GM03348 (cell line): ENCODE results near the gene GPC6.
"Not testable (repeated sequence)": the region's sequence is repeated elsewhere in the genome, so short reads cannot be mapped to it uniquely, and the experiment has no call there.

ENCODE experiments used
- DNase-seq: peaks from one replicate; pipeline ENCODE4 v3.0.0; 2012; ENCODE audit warnings: low spot score

GPC6 gene

DNA sequence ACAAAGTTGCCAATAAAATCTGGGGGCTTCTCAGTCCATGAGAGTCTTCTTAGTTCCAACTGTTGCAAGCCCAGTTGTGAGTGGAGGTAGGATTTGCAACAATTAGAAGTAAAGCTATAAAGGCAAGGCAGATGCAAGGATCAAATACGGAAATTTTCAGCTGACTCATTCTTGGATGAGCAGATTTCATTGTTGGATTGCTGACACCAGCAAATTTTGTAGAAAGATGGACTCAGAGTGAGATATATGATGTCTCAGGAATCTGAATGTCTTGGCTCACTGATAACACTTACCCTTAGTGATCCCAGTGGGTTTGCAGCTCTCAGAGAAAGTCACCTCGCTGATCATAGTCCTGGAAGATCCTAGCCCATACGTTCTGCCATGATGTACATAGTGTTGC, 209.0 kb downstream of the GPC6 start:
- no peak for DNase-seq

DNA sequence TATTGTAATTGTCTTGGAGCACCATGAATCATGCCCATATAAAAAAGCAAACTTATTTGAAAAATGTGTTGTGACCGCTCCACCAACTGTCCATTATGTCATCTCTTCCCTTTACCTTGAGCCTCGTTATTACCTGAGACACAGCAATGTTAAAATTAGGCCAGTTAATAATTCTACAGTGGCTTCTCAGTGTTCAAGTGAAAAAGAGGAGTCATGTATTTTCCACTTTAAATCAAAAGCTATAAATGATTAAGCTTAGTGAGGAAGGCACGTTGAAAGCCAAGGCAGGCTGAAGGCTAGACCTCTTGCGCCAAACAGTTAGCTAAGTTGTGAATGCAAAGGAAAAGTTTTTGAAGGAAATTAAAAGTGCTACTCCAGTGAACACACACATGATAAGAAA, 210.5 kb downstream of the GPC6 start:
- DNase-seq, result no peak

DNA sequence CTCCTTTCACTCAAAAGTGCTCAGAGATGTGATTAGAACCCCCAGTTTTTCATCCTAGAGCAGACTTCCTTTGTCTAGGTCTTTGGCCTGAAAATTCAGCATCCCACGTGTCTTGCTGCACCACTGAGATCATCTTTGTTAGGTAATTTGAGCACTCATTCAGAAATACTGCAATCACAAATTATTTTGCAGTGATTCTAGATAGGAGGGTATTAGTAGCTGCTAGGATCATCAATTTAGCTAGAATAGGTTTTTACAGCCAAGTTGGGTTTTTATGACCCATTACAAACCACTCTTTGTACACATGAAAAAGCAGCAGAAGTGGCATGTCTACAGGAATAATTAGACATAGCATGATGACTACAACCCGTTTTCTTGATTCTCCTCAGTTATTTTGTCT, 219.6 kb downstream of the GPC6 start:
- DNase-seq, result no peak

DNA sequence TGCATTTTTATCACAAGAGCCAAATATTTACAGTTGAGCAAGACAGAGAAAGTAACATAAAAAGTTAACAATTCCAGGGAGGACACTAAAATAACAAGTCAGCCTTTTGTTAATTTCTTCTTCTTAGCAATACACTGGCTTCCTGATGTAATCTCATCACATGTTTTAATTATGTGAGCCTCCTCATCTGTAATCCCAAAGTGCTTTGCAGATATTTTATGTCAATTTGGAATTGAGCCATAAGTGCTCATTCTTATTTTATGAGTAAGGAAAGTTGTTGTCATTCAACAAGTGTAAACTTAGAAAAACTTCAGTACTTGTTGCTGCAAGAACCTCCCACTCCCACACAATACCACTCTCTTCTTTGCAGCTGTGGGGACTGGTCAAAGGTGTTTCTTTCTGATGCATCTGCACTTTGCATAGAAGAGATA, 223.6 kb downstream of the GPC6 start:
- DNase-seq, result peak; percentile 39

DNA sequence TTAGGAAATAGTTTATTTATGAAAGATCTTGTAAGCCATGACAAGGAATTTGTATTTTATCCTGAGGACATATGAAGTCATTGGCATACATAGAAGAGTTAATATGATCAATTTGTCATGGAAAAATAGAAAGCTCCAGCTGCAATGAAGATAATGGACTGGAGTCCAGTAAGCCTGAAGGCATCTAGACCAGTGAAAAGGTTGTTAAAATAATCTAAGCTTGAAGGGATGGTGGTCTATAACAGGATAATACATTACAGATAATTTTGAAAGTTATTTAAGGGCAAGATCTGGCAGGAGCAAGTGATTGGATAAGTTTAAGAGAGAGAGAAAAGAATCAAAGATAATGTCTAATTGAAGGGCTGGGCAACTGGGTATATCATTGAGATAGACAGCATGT, 224.2 kb downstream of the GPC6 start:
- DNase-seq, result no peak

DNA sequence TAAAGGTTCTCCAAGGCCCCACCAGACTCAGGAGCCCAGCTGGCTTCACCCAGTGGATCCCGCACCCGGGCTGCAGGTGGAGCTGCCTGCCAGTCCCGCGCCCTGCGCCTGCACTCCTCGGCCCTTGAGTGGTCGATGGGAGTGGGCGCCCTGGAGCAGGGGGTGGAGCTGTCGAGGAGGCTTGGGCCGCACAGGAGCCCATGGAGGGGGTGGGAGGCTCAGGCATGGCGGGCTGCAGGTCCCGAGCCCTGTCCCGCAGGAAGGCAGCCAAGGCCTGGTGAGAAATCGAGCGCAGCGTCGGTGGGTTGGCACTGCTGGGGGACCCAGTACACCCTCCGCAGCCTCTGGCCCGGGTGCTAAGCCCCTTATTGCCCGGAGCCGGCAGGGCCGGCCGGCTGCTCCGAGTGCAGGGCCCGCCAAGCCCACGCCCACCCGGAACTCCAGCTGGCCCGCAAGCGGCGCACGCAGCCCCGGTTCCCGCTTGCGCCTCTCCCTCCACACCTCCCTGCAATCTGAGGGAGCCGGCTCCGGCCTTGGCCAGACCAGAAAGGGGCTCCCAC, 228.1 kb downstream of the GPC6 start:
- not testable (repeated sequence) for DNase-seq

DNA sequence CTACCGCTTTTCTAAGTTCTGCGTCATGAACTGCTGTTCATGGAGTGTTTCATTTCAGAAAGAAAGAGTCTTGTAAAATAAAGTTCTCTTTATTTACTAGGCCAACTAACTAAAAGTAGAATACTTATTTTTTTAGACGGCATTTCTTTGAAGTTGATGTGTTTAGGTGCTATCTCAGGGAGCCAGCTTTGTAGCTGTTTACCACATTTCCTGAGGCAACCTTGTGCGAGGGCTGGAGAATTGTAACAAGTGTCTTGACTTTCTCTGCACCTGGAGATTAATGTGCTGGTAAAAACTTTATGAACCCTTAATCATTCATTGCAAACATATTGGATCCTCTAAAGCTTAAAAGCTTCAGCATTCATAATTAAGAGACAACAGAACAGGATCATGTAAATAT, 229.3 kb downstream of the GPC6 start:
- DNase-seq, result no peak

DNA sequence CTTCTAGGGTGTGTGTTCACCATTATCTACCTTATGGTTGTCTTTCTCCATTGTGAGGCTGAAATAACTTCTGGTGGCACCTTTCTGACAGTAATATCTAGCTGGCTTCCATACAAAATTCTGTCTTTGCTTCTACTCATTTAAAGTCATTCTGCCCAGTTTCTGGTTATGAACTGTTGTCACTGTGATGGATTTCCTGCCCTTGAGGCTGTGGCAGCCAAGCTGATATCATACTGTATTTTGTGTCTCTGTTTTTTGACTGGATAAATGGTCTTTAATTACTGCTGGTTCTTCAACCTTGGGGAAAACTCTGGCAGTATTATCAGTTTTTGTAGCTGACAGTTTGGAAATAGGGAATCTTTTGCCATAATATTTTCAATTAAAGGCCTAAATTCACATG, 233.4 kb downstream of the GPC6 start:
- DNase-seq, result no peak

DNA sequence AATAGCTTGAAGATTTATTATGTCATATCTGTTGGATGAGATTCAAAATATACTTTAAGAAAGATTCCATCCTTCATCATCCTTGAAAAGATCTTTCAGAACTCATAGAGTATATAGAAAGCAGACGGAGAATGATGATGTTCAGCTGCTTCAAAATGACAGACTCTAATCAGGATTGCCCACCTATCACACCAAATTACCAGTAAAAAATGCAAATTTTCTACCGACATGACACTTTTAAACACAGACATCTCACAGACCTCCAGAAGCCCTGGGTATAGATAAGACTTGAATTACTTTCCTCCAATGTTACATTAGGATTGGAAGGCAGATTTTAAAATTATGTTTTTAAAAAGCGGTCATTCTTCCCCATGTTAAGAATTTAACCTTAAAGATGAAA, 235.5 kb downstream of the GPC6 start:
- no peak for DNase-seq

DNA sequence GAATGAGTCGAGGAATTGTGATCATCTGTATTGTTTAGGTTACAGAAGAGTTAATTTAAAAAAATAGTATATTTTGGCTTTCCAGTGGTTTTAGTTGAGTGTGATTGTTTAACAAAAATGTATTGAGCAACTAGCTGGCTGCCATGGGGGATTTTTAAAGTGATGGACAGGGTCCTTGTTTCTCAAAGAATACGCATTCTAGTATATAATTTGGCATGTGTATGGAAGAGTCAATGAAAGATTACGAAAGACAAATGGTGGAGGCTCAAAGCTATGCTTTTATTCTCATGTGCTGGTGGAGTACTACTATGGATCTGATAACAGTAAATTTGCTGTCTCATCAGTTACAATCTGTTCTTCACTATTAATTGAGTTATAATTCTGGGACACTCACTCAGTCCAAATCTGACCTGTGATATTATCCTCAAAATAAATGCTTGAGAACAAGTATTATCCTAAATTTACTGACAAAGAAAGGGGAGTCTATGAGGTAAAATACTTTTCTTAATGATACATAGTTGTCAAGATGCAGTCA, 240.0 kb downstream of the GPC6 start:
- no peak for DNase-seq

DNA sequence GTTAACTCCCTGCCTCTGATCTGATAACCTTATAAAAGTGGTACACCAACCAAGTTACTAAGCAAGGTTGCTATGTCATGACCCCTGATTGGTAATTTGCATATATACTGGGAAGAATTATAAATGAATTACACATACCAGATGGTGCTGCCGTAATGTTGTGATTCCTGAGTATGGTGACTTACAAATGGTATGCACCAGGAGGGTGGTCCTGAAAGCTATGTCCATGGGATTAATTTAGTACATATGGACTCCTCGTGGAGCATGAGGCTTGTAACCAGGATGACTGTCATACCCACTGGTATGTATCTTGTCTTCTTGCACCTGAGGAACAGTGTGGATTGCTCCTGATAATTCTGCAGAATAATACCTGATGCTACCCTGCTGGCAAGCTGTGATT, 240.6 kb downstream of the GPC6 start:
- DNase-seq, result no peak

DNA sequence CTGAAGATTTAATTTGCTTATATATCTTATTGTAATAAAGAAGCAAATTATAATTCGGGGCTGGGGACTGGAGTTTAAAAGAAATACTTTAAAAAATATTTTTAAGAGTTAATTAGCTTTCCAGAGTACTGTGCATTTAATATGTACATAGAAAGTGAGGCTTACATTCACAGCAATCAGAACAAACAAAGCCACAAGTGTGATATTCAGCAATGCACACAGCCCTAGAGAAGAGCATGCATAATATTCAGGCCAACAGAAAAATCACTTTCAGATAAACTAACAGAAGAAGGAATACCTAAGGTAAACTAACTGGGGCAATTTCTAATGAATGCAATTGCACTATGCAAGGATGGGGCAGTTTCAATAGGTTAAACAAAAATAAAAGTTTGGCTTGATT, 241.8 kb downstream of the GPC6 start:
- no peak for DNase-seq

DNA sequence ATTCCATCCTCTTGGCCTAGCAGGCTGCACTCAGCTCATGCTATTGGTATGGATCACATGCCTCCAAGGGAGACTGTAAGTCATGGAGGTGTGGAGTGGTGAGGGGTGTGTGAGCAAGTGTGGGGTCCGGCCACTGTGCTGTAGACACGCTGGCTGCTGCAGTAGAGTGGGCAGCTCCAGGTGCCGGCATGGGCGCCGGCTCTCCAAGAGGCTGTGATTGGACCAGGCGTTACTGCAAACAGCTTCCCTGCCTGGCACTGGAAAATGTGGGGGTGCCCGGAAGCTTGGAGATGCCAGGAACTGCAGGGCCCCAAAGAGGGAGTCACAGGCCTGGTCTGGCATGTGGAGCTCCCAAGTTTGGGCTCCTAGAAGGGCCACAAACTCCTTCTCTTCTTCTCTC, 245.7 kb downstream of the GPC6 start:
- no peak for DNase-seq

DNA sequence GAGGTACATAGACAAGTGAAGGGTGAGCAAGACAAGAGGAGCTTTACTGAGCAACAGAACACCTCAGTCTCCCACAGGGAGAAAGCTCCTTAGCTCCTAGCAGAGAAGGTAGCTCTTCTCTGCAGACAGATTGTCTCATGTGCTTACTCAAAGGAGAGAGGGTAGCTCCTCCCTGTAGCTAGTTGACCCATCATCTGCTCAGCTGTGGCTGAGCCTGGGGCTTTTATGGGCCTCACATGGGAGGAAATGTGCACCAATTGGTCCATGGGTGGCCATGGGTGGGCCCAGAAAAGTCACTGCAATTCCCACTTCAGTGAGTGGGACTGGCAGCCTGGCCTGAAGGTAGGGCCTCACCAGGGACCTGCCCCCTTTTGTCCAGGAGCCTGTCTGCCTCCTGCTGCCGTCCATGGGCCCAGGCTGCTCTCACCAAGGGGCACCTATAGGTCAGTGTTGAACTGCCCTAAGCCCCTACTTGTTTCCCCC, 246.2 kb downstream of the GPC6 start:
- DNase-seq, result no peak

DNA sequence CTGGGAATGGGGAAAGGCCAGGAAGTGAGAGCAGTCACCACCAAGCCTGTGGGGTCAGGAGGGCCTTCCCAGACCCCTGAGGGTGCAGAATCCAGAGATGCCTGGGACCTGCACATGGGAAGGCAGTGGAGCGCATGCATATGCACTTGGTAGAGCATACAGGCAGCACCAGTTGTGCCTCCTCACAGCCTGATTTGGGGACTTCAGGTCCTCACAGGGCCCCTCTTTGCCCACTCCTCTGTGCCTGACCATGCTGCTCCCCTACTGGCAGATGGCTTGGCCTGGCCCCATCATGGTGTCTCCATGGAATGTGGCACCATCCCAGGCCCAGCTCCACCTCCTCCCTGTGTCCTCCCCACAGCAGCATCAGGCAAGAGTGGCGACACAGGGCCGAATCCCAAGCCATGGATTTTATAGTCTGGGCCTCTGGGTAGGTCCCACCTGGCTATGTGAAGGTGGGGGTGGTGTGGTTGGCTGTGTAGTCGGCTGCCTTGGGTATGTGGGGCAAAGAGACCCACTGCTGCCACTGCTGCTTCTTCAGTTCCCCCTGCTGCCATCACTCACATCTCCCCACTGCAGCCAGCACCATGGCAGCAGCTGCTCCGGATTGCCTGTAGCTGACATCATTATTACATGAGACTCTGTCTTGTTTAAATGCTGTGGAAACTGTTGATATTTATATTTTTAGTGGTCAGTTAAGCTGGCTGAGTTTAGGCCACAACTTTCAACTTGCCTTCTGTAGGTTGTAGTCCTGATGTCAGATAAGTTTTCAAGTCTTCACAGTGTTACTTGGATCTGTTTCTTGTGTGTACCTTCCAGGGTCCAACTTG, 247.0 kb downstream of the GPC6 start:
- DNase-seq, result no peak

DNA sequence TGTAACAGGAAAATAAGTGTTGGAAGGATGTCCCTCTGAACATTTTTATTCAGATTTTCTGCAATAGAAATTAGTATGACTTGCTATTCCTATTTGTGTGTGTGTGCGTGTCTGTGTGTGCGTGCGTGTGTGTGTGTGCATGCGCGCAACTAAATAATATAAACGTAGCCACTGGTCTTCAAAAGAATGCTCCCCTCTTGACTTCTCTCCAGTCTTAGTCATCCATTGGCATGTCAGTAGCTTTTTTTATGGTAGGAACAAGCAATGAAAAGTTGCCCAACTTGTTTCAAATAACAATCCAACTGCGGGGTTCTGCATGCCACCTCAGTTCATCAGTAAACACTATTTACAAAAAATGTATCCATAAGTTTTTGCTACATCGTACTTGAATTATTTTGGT, 249.6 kb downstream of the GPC6 start:
- DNase-seq, result peak; percentile 37

DNA sequence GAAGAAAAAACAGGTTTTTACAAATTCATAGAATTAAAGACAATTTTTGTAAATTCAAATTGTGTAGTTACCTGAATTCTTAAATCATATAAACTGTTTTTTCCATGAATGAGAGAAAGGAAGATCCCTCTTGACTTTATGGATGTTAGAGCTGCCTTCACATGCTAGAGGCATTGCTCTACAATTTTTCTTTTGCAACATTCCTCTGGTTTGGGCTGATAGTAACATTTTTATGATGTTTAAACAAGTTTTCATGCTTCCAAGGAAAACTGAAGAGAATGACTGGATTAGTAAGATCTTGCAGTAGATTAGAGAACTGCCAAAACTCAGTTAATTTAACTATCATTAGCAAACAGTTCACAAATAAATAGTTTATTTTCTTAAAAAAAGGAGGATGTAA, 250.6 kb downstream of the GPC6 start:
- peak; percentile 36 for DNase-seq

DNA sequence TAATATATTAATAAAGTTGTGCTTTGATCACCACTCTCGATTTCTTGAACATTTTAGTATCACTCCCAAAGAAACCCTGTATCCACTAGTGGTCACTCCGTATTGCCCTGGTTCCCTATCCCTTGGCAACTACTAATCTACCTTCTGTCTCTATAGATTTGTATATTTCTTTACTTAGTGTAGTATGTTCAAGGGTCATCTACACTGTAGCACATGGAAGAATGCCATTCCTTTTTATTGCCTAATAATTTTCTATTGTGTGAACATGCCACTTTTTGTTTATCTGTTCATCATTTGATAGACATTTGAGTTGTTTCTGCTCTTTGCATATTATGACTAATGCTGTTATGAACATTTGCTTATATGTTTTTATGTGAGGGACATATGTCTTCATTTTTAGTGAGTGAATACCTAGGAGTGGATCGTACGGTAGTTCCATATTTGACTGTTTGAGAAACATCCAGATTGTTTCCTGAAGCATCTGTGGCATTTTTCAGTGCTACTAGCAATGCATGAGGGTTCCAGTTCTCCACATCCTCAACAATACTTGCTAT, 254.0 kb downstream of the GPC6 start:
- DNase-seq, result no peak

DNA sequence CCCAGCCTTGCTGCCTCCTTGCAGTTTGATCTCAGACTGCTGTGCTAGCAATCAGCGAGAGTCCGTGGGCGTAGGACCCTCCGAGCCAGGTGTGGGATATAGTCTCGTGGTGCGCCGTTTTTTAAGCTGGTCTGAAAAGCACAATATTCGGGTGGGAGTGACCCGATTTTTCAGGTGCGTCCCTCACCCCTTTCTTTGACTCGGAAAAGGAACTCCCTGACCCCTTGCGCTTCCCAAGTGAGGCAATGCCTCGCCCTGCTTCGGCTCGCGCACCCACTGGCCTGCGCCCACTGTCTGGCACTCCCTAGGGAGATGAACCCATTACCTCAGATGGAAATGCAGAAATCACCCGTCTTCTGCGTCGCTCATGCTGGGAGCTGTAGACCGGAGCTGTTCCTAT, 269.5 kb downstream of the GPC6 start:
- DNase-seq, result not testable (repeated sequence)

DNA sequence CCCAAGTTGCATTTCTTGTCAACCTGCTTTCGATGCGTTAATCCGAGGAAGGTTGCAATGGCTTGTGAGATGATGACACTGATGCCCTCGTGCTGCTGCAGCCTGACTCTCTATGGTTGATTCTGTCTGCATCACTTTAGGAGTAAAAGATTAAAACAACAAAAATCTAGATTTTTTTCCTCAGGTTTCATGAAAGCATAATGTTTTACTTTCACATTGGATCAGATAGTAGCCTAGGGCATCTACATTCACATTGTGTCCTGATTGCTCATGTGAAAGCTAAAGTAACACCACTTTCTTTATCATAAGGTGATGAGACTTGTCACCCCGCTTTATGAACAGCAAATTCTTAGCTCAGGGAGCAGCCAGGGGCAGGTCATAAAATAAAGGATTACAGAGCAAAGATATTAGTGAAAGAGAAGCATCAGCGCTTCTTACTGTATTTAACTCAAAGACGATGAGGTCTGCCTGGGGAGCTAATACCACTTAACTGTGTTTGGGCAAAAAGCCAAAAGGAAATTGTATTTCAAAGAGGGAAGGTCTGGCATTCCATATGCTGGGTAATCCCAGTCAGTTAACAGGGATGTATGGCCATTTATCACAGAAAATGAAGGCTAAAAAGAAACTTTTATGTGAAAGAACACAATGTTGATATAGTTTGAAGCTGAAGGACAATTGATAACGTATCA, 270.5 kb downstream of the GPC6 start:
- DNase-seq, result no peak

DNA sequence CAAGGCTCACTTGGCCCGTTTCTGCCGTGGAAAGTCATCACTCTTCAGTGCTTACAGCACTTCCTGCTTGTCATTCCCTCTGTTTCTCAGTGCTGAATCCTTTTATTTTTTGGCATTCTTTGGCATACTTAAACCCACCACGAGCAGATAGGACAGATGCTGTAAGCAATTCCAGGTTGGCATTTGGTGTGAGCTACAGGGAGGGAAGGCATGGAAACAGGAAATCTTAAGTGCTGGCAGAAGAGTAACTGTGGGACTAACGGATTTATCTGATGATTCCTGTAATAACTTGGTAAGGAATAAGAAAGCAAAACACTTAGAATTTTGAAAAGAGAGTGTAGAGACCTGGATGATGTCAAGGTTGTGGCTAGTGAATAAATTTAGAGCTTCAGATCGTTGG, 273.4 kb downstream of the GPC6 start:
- no peak for DNase-seq

DNA sequence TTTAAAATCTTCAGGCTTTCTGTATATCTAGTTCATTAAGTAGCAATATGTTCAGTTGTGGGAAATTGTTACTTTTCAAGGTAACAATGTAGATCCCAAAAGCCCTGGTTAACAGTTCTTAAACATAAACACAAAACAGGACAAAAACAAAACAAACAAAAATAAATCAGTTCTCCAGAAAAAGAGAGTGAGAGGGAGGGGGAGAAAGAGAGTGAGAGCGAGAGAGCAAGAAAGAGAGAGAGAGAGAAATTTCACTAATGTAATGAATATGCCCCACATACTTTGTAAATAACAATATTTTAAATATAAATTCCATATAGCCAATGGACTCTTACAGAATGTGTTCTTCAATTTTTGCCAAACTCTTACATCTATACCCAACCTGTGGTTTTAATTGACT, 275.5 kb downstream of the GPC6 start:
- no peak for DNase-seq
